ENCODE measurements around the gene DSTYK.

Gene DSTYK

DNA sequence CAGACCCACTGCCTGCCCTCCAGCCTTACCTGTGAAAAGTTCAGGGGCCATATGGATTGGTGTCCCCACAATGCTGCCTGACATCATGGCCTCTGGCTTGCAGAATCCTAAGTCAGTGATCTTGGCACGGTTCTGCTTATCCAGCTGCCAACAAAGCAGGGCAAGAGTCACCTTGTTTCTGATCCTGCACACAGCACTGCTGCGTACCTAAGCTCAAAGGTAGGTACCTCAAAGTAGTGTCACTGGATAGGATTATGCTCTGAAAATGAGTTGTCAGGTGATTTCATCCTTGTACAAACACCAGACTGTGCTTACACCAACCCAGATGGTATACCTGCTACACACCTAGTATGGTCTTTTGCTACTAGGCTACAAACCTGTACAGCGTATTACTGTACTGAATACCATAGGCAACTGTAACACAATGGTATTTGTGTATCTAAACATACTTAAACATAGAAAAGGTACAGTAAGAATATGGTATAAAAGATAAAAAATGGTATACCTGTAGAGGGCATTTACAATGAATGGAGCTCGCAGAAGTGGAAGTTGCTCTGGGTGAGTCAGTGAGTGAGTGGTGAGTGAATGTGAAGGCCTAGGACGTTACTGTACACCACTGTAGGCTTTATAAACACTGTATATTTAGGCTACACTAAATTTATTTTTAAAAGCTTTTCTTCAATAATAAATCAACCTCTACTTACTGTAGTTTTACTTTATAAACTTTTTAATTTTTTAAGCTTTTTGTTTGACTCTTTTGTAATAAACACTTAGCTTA lies 60.7 kb downstream of the DSTYK start (continued):
- TF ChIP-seq, protein P1, sequence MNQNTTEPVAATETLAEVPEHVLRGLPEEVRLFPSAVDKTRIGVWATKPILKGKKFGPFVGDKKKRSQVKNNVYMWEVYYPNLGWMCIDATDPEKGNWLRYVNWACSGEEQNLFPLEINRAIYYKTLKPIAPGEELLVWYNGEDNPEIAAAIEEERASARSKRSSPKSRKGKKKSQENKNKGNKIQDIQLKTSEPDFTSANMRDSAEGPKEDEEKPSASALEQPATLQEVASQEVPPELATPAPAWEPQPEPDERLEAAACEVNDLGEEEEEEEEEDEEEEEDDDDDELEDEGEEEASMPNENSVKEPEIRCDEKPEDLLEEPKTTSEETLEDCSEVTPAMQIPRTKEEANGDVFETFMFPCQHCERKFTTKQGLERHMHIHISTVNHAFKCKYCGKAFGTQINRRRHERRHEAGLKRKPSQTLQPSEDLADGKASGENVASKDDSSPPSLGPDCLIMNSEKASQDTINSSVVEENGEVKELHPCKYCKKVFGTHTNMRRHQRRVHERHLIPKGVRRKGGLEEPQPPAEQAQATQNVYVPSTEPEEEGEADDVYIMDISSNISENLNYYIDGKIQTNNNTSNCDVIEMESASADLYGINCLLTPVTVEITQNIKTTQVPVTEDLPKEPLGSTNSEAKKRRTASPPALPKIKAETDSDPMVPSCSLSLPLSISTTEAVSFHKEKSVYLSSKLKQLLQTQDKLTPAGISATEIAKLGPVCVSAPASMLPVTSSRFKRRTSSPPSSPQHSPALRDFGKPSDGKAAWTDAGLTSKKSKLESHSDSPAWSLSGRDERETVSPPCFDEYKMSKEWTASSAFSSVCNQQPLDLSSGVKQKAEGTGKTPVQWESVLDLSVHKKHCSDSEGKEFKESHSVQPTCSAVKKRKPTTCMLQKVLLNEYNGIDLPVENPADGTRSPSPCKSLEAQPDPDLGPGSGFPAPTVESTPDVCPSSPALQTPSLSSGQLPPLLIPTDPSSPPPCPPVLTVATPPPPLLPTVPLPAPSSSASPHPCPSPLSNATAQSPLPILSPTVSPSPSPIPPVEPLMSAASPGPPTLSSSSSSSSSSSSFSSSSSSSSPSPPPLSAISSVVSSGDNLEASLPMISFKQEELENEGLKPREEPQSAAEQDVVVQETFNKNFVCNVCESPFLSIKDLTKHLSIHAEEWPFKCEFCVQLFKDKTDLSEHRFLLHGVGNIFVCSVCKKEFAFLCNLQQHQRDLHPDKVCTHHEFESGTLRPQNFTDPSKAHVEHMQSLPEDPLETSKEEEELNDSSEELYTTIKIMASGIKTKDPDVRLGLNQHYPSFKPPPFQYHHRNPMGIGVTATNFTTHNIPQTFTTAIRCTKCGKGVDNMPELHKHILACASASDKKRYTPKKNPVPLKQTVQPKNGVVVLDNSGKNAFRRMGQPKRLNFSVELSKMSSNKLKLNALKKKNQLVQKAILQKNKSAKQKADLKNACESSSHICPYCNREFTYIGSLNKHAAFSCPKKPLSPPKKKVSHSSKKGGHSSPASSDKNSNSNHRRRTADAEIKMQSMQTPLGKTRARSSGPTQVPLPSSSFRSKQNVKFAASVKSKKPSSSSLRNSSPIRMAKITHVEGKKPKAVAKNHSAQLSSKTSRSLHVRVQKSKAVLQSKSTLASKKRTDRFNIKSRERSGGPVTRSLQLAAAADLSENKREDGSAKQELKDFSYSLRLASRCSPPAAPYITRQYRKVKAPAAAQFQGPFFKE (tag by site-specific recombination; IDR thresholded peaks at IDR 0.05; ENCODE audit: borderline replicate concordance): no peak
- TF ChIP-seq ZNF792 (tag by site-specific recombination; IDR thresholded peaks at IDR 0.05): no peak
- no peak for TF ChIP-seq ZNF140 (tag by site-specific recombination; IDR thresholded peaks at IDR 0.05)
- no peak for TF ChIP-seq ZNF174 (tag by site-specific recombination; IDR thresholded peaks at IDR 0.05)
- TF ChIP-seq, protein P2, sequence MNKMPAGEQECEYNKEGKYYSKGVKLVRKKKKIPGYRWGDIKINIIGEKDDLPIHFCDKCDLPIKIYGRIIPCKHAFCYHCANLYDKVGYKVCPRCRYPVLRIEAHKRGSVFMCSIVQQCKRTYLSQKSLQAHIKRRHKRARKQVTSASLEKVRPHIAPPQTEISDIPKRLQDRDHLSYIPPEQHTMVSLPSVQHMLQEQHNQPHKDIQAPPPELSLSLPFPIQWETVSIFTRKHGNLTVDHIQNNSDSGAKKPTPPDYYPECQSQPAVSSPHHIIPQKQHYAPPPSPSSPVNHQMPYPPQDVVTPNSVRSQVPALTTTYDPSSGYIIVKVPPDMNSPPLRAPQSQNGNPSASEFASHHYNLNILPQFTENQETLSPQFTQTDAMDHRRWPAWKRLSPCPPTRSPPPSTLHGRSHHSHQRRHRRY (tag by site-specific recombination; IDR thresholded peaks at IDR 0.05): no peak
- TF ChIP-seq ZNF146 (tag by site-specific recombination; IDR thresholded peaks at IDR 0.05): no peak
- TF ChIP-seq ZNF292 (tag by site-specific recombination; IDR thresholded peaks at IDR 0.05; ENCODE audit: borderline replicate concordance, low read depth): no peak
- TF ChIP-seq, protein P3, sequence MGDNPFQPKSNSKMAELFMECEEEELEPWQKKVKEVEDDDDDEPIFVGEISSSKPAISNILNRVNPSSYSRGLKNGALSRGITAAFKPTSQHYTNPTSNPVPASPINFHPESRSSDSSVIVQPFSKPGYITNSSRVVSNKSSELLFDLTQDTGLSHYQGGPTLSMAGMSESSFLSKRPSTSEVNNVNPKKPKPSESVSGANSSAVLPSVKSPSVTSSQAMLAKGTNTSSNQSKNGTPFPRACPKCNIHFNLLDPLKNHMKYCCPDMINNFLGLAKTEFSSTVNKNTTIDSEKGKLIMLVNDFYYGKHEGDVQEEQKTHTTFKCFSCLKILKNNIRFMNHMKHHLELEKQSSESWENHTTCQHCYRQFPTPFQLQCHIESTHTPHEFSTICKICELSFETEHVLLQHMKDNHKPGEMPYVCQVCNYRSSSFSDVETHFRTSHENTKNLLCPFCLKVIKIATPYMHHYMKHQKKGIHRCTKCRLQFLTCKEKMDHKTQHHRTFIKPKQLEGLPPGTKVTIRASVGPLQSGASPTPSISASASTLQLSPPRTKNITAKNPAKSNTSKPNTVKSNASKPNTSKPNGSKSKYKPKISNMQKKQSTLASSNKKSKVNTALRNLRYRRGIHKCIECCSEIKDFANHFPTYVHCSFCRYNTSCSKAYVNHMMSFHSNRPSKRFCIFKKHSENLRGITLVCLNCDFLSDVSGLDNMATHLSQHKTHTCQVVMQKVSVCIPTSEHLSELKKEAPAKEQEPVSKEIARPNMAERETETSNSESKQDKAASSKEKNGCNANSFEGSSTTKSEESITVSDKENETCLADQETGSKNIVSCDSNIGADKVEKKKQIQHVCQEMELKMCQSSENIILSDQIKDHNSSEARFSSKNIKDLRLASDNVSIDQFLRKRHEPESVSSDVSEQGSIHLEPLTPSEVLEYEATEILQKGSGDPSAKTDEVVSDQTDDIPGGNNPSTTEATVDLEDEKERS (tag by site-specific recombination; IDR thresholded peaks at IDR 0.05): no peak
- no peak for TF ChIP-seq ZFP3 (tag by site-specific recombination; IDR thresholded peaks at IDR 0.05; ENCODE audit: low read depth)
- TF ChIP-seq BCL11A (tag by site-specific recombination; IDR thresholded peaks at IDR 0.05; ENCODE audit: low read depth): no peak

DNA sequence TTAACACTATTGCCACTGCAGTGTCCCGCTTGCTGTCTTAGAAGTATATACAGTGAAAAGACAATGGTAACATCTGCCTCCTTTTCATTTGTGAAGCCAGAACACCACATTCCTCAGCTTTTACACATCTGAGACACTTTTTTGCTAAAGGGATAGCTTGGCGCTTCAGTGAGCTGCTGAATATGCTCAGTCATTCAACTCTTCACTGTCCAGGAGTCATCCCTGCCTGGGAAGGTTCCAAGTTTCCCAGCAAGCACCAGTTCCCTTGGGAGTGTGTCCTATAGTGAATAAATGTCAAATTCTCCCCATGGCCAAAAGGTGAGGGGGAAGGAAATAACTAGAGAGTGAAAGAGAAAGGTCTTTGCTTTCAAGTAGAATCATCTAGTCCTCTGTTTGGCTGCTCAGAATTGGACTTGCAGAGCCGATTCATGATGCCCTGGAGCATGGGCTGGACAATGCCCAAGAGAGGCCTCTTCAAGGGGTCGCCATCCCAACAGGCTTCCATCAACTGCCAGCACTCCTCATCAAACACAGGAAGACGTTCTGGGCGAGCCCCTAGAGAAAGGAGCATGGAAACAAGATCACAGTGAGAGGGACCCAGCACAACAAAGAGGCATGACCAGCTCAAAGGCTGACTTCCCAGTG lies 64.2 kb downstream of the DSTYK start:
- H3K4me1 ChIP-seq (ENCODE audit: control insufficient read depth, insufficient read depth, low read length): no peaks in the 10 kb centered on the region
- no peak overlapping the region for H3K27ac ChIP-seq (ENCODE audit: extremely low read depth, low read depth, low read length)
- no peaks in the 10 kb centered on the region for H3K9me3 ChIP-seq (ENCODE audit: control insufficient read depth, insufficient read depth, low read depth, low read length)
- peaks cover 0 to 34% of the 10 kb centered on the region in 2 experiments; a peak in 1 of 3 replicates for H3K36me3 ChIP-seq (ENCODE audit: control insufficient read depth in 2 of 2, insufficient read depth in 1 of 2, low read length in 2 of 2)
- CTCF ChIA-PET: interaction anchor here (0.5 to 1.6 kb wide), 2 partner anchors 8 to 158 kb away, joined by 3 to 6 read pairs; no protein-coding TSS in a partner anchor
- no peak overlapping the region for H3K4me3 ChIP-seq (ENCODE audit: low read depth, low read length)
- no peak for TF ChIP-seq GFI1B (tag by site-specific recombination; IDR thresholded peaks at IDR 0.05)
- POLR2A ChIA-PET: no interaction called here

Data from HEK293 (cell line).